HG02852 (cell line): ENCODE results near the gene AVEN.
"Not testable (repeated sequence)": the region's sequence is repeated elsewhere in the genome, so short reads cannot be mapped to it uniquely, and the experiment has no call there.

Source experiments
- ATAC-seq: cut with Tn5 transposase; IDR thresholded peaks from one replicate; pipeline ENCODE4 v1.9.1; 2021; ENCODE audit warnings: mild to moderate bottlenecking, moderate library complexity; ENCODE audit not compliant: unreplicated experiment

Gene AVEN

GRCh38 chr15:34038871-34039789, at the start of gene AVEN:
Gene AVEN (minus strand): TSS chr15:34039204. CDS start chr15:34039046, 158 bp downstream.
- ATAC-seq: peak; percentile 49

- no peak for ATAC-seq
These were observed 46.7 kb upstream of the AVEN start for GRCh38 chr15:34085746-34086145.

- ATAC-seq: no peak
These were observed 45.1 kb upstream of the AVEN start for GRCh38 chr15:34084086-34084485.

- no peak for ATAC-seq
These were observed 40.9 kb upstream of the AVEN start for GRCh38 chr15:34079904-34080303.

GRCh38 chr15:34078900-34079299, 39.9 kb upstream of the AVEN start:
- ATAC-seq: no peak

GRCh38 chr15:34076785-34077184, 37.8 kb upstream of the AVEN start:
- no peak for ATAC-seq

GRCh38 chr15:34070003-34070402, 31.0 kb upstream of the AVEN start:
- ATAC-seq: no peak

- ATAC-seq: no peak
These were observed 26.9 kb upstream of the AVEN start for GRCh38 chr15:34065941-34066340.

- no peak for ATAC-seq
These were observed 26.3 kb upstream of the AVEN start for GRCh38 chr15:34065261-34065660.

- no peak for ATAC-seq
These were observed 25.4 kb upstream of the AVEN start for GRCh38 chr15:34064438-34064837.

GRCh38 chr15:34059946-34060345, 20.9 kb upstream of the AVEN start:
- ATAC-seq: no peak

- no peak for ATAC-seq
These were observed 20.5 kb upstream of the AVEN start for GRCh38 chr15:34059476-34059875.

GRCh38 chr15:34056911-34057310, 17.9 kb upstream of the AVEN start:
- ATAC-seq: no peak

GRCh38 chr15:34055868-34056595, 17.0 kb upstream of the AVEN start:
- no peak for ATAC-seq

- ATAC-seq: no peak
These were observed 15.2 kb upstream of the AVEN start for GRCh38 chr15:34054081-34054707.

- not testable (repeated sequence) for ATAC-seq
These were observed 11.4 kb upstream of the AVEN start for GRCh38 chr15:34050385-34050784.

- ATAC-seq: no peak
These were observed 10.1 kb upstream of the AVEN start for GRCh38 chr15:34049112-34049511.

- ATAC-seq: no peak
These were observed 9.1 kb upstream of the AVEN start for GRCh38 chr15:34047893-34048775.

GRCh38 chr15:34046471-34047145, 7.6 kb upstream of the AVEN start:
- no peak for ATAC-seq

GRCh38 chr15:34043813-34044212, 4.8 kb upstream of the AVEN start:
- no peak for ATAC-seq
